SK-N-SH (cell line): ENCODE data around the gene TTN. TPM values are rescaled to one million over a fixed set of nuclear protein-coding genes. Genes with fewer than 3 reads are reported as not detected.

ENCODE experiments used
- CTCF ChIA-PET: fragments of 300-600, 350-600 bp; formaldehyde crosslinking; extraction: SDS; loops from one replicate; lab custom pipeline; 2021; lab: Yijun Ruan, JAX
- POLR2A ChIA-PET: fragments of 350-600 bp; sonication (Branson Sonifier 250); formaldehyde crosslinking; extraction: SDS; loops from one replicate; lab custom pipeline; 2020; ENCODE audit warnings: antibody characterized with exemption, inconsistent platforms; lab: Yijun Ruan, JAX
- DNase-seq: peaks from one replicate; pipeline ENCODE4 v3.0.0; 2012
- H2AFZ ChIP-seq: fragments of 200-600 bp; sonication (generic); 2 replicates; pipeline ENCODE4 v1.8.1; 2016; ENCODE audit warnings: antibody characterized with exemption, mild to moderate bottlenecking, low read depth
- H3F3A ChIP-seq: fragments of 200-600 bp; sonication (generic); replicated peaks from 2 replicates; pipeline ENCODE3; 2016; ENCODE audit warnings: antibody characterized with exemption, mild to moderate bottlenecking; ENCODE audit not compliant: insufficient read depth
- H3K27ac ChIP-seq, 2 experiments: fragments of 200-500 bp in 1 of 2; fragments of 200-600 bp in 1 of 2; sonication (Bioruptor generic) in 1 of 2; sonication (generic), shearing (Covaris generic) in 1 of 2; 2 replicates each; pipeline versions ENCODE4 v1.5.1 to v1.6.1; 2014 to 2016; ENCODE audit warnings: low read depth in 2 of 2, inconsistent platforms in 1 of 2, low read length in 1 of 2, mild to moderate bottlenecking in 1 of 2, mixed read lengths in 1 of 2
- H3K27me3 ChIP-seq: fragments of 200-600 bp; sonication (generic), shearing (Covaris generic); 2 replicates; pipeline ENCODE4 v1.6.1; 2016; ENCODE audit warnings: mixed run types; ENCODE audit not compliant: insufficient read depth
- H3K36me3 ChIP-seq, 2 experiments: fragments of 200-500 bp in 1 of 2; fragments of 200-600 bp in 1 of 2; sonication (Bioruptor generic) in 1 of 2; sonication (generic) in 1 of 2; replicated peaks in 1 of 2; 2 replicates each; pipeline versions ENCODE3 to v1.5.1; 2014 to 2016; ENCODE audit warnings: low read length in 1 of 2, mild to moderate bottlenecking in 1 of 2; ENCODE audit not compliant: insufficient read depth in 2 of 2, control insufficient read depth in 1 of 2
- H3K4me1 ChIP-seq, 2 experiments: fragments of 200-500 bp in 1 of 2; fragments of 200-600 bp in 1 of 2; sonication (Bioruptor generic) in 1 of 2; sonication (generic), shearing (Covaris generic) in 1 of 2; 2 replicates each; pipeline versions ENCODE4 v1.5.1 to v1.6.1; 2014 to 2016; ENCODE audit warnings: low read depth in 1 of 2, low read length in 1 of 2, mixed run types in 1 of 2; ENCODE audit not compliant: insufficient read depth in 2 of 2, control insufficient read depth in 1 of 2
- H3K4me2 ChIP-seq: fragments of 200-600 bp; sonication (generic), shearing (Covaris generic); 2 replicates; pipeline ENCODE4 v1.6.1; 2017; ENCODE audit warnings: mixed run types
- H3K4me3 ChIP-seq, 2 experiments: fragments of 200-500 bp in 1 of 2; fragments of 200-600 bp in 1 of 2; sonication (Bioruptor generic) in 1 of 2; sonication (generic), shearing (Covaris generic) in 1 of 2; 2 replicates each; pipeline versions ENCODE4 v1.5.1 to v1.8.1; 2014 to 2016; ENCODE audit warnings: low read depth in 2 of 2, inconsistent platforms in 1 of 2, low read length in 1 of 2, mild to moderate bottlenecking in 1 of 2, mixed read lengths in 1 of 2, moderate library complexity in 1 of 2
- H3K79me2 ChIP-seq: fragments of 200-600 bp; sonication (generic); 2 replicates; pipeline ENCODE4 v1.8.1; 2017; ENCODE audit warnings: mild to moderate bottlenecking; ENCODE audit not compliant: insufficient read depth
- H3K9ac ChIP-seq: fragments of 200-600 bp; sonication (generic); 2 replicates; pipeline ENCODE4 v1.6.1; 2017; ENCODE audit warnings: mixed run types
- H3K9me2 ChIP-seq: fragments of 200-600 bp; sonication (generic); 2 replicates; pipeline ENCODE4 v1.6.1; 2017; ENCODE audit warnings: mixed run types
- H3K9me3 ChIP-seq: fragments of 200-600 bp; sonication (generic); 2 replicates; pipeline ENCODE4 v1.6.1; 2017; ENCODE audit warnings: mixed run types, mild to moderate bottlenecking, moderate library complexity
- H4K20me1 ChIP-seq: fragments of 200-600 bp; sonication (generic); 2 replicates; pipeline ENCODE4 v1.6.1; 2017; ENCODE audit warnings: mild to moderate bottlenecking, mixed run types; ENCODE audit not compliant: insufficient read depth
- MXI1 ChIP-seq: IDR thresholded peaks from 2 replicates; pipeline ENCODE4 v1.6.1; 2012; ENCODE audit warnings: mild to moderate bottlenecking, low read depth, low read length, improper control_type of control experiment
- SMC3 ChIP-seq: IDR thresholded peaks from 2 replicates; pipeline ENCODE4 v1.6.1; 2012; ENCODE audit warnings: low read depth, low read length, improper control_type of control experiment
- polyA plus RNA-seq, 3 experiments: library from polyadenylated mRNA; depleted of rRNA; stranded (reverse); fragments of >200 nt; gene quantifications; 2 replicates each; pipeline ENCODE4 v1.2.3, GENCODE V29; 2012

TTN gene
- polyA plus RNA-seq, 1 of the 3 experiments (the other 2 are of a cell fraction) = 0.08 TPM

GRCh38 chr2:178476477-178476876 is 330.7 kb downstream of the TTN start:
- Histone ChIP-seq H3K4me2 (0 out of 2 replicates have a peak overlapping the region, but pooled peaks have one; percentile 80), H4K20me1 (peaks cover 6% of the 10 kb centered on the region)

More at GRCh38 chr2:178476477-178476876, 330.7 kb downstream of the TTN start:
- ChIA-PET CTCF (no interaction called here), POLR2A (no interaction called here)
- peaks cover 19% of the 10 kb centered on the region for H3F3A ChIP-seq
- H3K79me2 ChIP-seq = peaks cover 60% of the 10 kb centered on the region
- H3K27me3 ChIP-seq = no peaks in the 10 kb centered on the region
- no peak overlapping the region for H3K27ac ChIP-seq
- DNase-seq = no peak
- H3K36me3 ChIP-seq = peaks cover 0 to 5% of the 10 kb centered on the region in 2 experiments
- TF ChIP-seq MXI1 = no peak
- no peak for TF ChIP-seq SMC3
- no peaks in the 10 kb centered on the region for H3K9me3 ChIP-seq
- no peaks in the 10 kb centered on the region for H3K9me2 ChIP-seq
- no peak overlapping the region; a peak in 1 of 4 replicates for H3K4me3 ChIP-seq
- H3K9ac ChIP-seq = no peak overlapping the region
- H2AFZ ChIP-seq = no peak overlapping the region
- peaks cover 7 to 19% of the 10 kb centered on the region in 2 experiments for H3K4me1 ChIP-seq

Other genes with a start within 250 kb of the TTN start
- gene CCDC141, start 242.7 kb upstream of the TTN start, polyA plus RNA-seq (2012; rRNA removed) = 0.02 TPM in 2 replicates